DND-41 (cell line): Measurements from ENCODE around the gene PBRM1.

Source experiments
- ATAC-seq: fragments of 200-7000 bp; cut with Tn5 transposase; 3 replicates; pipeline ENCODE4 v1.9.1; 2021; ENCODE audit warnings: low read depth; ENCODE audit not compliant: insufficient read depth
- DNase-seq: peaks from one replicate; pipeline ENCODE4 v3.0.0-alpha.2; 2020
- H2AFZ ChIP-seq: 2 replicates; pipeline ENCODE4 v1.6.0; 2012; ENCODE audit warnings: low read depth, low read length
- H3K27ac ChIP-seq: 2 replicates; pipeline ENCODE4 v1.5.1; 2012; ENCODE audit warnings: low read length, inconsistent platforms
- H3K27me3 ChIP-seq: fragments of 200-600 bp; sonication (generic); 2 replicates; pipeline ENCODE4 v1.6.0; 2012; ENCODE audit warnings: low read length, mild to moderate bottlenecking, inconsistent platforms; ENCODE audit not compliant: insufficient read depth, poor library complexity
- H3K36me3 ChIP-seq: 2 replicates; pipeline ENCODE4 v1.5.1; 2012; ENCODE audit warnings: low read length, inconsistent platforms; ENCODE audit not compliant: insufficient read depth
- H3K4me1 ChIP-seq: 2 replicates; pipeline ENCODE4 v1.5.1; 2012; ENCODE audit warnings: mild to moderate bottlenecking, low read length; ENCODE audit not compliant: insufficient read depth
- H3K4me2 ChIP-seq: 2 replicates; pipeline ENCODE4 v1.6.0; 2012; ENCODE audit warnings: mild to moderate bottlenecking, moderate library complexity, low read length, inconsistent platforms; ENCODE audit not compliant: insufficient read depth
- H3K4me3 ChIP-seq, 2 experiments: fragments of 200-600 bp in 1 of 2; shearing (Covaris generic) in 1 of 2; 2 replicates each; pipeline ENCODE4 v1.5.1; 2012 to 2016; ENCODE audit warnings: inconsistent platforms in 2 of 2, low read length in 2 of 2, mild to moderate bottlenecking in 2 of 2, low read depth in 1 of 2, moderate library complexity in 1 of 2
- H3K79me2 ChIP-seq: 2 replicates; pipeline ENCODE4 v1.6.0; 2012; ENCODE audit warnings: low read length, inconsistent platforms; ENCODE audit not compliant: insufficient read depth
- H3K9ac ChIP-seq: 2 replicates; pipeline ENCODE4 v1.6.0; 2012; ENCODE audit warnings: low read depth, mild to moderate bottlenecking, inconsistent platforms, low read length, moderate library complexity
- H3K9me3 ChIP-seq: 2 replicates; pipeline ENCODE4 v1.5.1; 2012; ENCODE audit warnings: low read length, moderate library complexity, mild to moderate bottlenecking, inconsistent platforms; ENCODE audit not compliant: insufficient read depth, severe bottlenecking
- H4K20me1 ChIP-seq: 2 replicates; pipeline ENCODE4 v1.6.0; 2012; ENCODE audit warnings: low read length; ENCODE audit not compliant: insufficient read depth
- EZH2 ChIP-seq: IDR thresholded peaks from 3 replicates; pipeline ENCODE4 v1.6.1; 2012; ENCODE audit warnings: borderline replicate concordance, low read depth, mild to moderate bottlenecking, moderate library complexity, low read length, inconsistent platforms; ENCODE audit not compliant: severe bottlenecking
- TF ChIP-seq, protein P1 (sequence below): IDR thresholded peaks from 2 replicates; pipeline ENCODE4 v1.5.1; 2012; ENCODE audit warnings: borderline replicate concordance, low read length, moderate library complexity, mild to moderate bottlenecking; ENCODE audit not compliant: poor library complexity, severe bottlenecking; ENCODE audit errors: extremely low read depth

PBRM1 gene

DNA sequence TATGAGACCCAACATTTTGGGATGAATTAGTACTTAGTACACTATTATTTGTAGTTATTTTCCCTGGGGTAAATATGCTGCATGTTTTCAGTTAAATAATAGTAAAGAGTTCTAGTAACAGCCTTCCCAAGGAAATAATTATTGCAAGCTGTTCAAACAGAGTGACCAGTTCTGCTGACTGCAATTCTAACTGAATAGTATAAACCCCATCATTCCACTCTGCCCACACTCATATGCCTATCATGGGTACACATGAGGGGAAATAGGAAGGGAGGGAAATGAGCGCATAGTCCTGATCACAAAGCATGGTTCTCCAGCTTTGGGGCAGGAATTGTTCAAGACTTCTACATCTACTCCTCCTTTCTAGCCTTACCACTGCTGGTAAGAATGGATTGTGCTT, 130.7 kb downstream of the PBRM1 start:
- ATAC-seq (no peak), DNase-seq (no peak)
- Histone ChIP-seq H3K27me3 (no peaks in the 10 kb centered on the region), H4K20me1 (no peaks in the 10 kb centered on the region), H3K36me3 (peaks cover 96% of the 10 kb centered on the region), H3K9ac (no peak overlapping the region), H3K4me1 (no peaks in the 10 kb centered on the region), H3K9me3 (no peaks in the 10 kb centered on the region), H3K4me3 (no peak overlapping the region), H3K27ac (no peak overlapping the region), H3K4me2 (no peak overlapping the region), H3K79me2 (0 out of 2 replicates have a peak, but pooled peaks cover 3% of the 10 kb centered on the region), H2AFZ (no peak overlapping the region)
- TF ChIP-seq, protein P1, sequence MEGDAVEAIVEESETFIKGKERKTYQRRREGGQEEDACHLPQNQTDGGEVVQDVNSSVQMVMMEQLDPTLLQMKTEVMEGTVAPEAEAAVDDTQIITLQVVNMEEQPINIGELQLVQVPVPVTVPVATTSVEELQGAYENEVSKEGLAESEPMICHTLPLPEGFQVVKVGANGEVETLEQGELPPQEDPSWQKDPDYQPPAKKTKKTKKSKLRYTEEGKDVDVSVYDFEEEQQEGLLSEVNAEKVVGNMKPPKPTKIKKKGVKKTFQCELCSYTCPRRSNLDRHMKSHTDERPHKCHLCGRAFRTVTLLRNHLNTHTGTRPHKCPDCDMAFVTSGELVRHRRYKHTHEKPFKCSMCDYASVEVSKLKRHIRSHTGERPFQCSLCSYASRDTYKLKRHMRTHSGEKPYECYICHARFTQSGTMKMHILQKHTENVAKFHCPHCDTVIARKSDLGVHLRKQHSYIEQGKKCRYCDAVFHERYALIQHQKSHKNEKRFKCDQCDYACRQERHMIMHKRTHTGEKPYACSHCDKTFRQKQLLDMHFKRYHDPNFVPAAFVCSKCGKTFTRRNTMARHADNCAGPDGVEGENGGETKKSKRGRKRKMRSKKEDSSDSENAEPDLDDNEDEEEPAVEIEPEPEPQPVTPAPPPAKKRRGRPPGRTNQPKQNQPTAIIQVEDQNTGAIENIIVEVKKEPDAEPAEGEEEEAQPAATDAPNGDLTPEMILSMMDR = no peak
- no peak for TF ChIP-seq EZH2

GRCh38 chr3:52554026-52554755, 131.5 kb downstream of the PBRM1 start:
- Histone ChIP-seq H2AFZ (no peak overlapping the region), H3K36me3 (peaks cover 95% of the 10 kb centered on the region), H4K20me1 (no peaks in the 10 kb centered on the region), H3K4me3 (no peak overlapping the region), H3K4me2 (no peak overlapping the region), H3K79me2 (0 out of 2 replicates have a peak, but pooled peaks cover 3% of the 10 kb centered on the region), H3K9ac (no peak overlapping the region), H3K4me1 (no peaks in the 10 kb centered on the region), H3K27ac (no peak overlapping the region), H3K27me3 (no peaks in the 10 kb centered on the region), H3K9me3 (no peaks in the 10 kb centered on the region)
- DNase-seq (no peak), ATAC-seq (no peak)
- TF ChIP-seq EZH2 = no peak
- TF ChIP-seq, protein P1 = no peak

GRCh38 chr3:52552089-52552488, 133.6 kb downstream of the PBRM1 start:
- Histone ChIP-seq H4K20me1 (no peaks in the 10 kb centered on the region), H3K9me3 (no peaks in the 10 kb centered on the region), H3K27me3 (no peaks in the 10 kb centered on the region), H3K4me2 (no peak overlapping the region), H3K79me2 (0 out of 2 replicates have a peak, but pooled peaks cover 3% of the 10 kb centered on the region), H3K4me1 (no peaks in the 10 kb centered on the region), H2AFZ (no peak overlapping the region), H3K36me3 (peaks cover 93% of the 10 kb centered on the region), H3K9ac (no peak overlapping the region), H3K27ac (no peak overlapping the region), H3K4me3 (no peak overlapping the region)
- no peak for DNase-seq
- no peak for TF ChIP-seq EZH2
- TF ChIP-seq, protein P1 = no peak
- no peak for ATAC-seq
